Endothelial cell of umbilical vein (primary cell): ENCODE measurements around the gene KCNRG. TPM values are rescaled to one million over a fixed set of nuclear protein-coding genes. Genes with fewer than 3 reads are reported as not detected.

Experiments
- BruUV-seq: library from RNA; stranded (reverse); fragments of 400-500 nt; replicated peaks from 2 replicates; lab custom pipeline; 2021; lab: Mats Ljungman, UMichigan
- CTCF ChIA-PET: fragments of 300-600, 350-600 bp; sonication (Branson Sonifier 250); formaldehyde crosslinking; loops from one replicate; lab custom pipeline; 2021; ENCODE audit warnings: antibody characterized with exemption, inconsistent platforms; lab: Charles Lee
- POLR2A ChIA-PET: fragments of 300-600, 350-600 bp; sonication (Branson Sonifier 250); formaldehyde crosslinking; loops from one replicate; lab custom pipeline; 2021; ENCODE audit warnings: antibody characterized with exemption, inconsistent platforms; lab: Charles Lee
- DNase-seq: peaks from one replicate; pipeline ENCODE4 v3.0.0-alpha.2; 2011; ENCODE audit warnings: low read depth, low spot score
- FAIRE-seq: peaks from 2 replicates; lab custom pipeline; 2011; peaks lifted over from hg19 to GRCh38; lab: Jason Lieb, UNC
- H2AFZ ChIP-seq: 2 replicates; pipeline ENCODE4 v1.6.0; 2012; ENCODE audit warnings: low read depth, low read length, control low read depth, inconsistent platforms
- H3K27ac ChIP-seq: 2 replicates; pipeline ENCODE4 v1.5.1; 2011; ENCODE audit warnings: low read depth, mild to moderate bottlenecking, control low read depth, low read length, moderate library complexity; ENCODE audit not compliant: insufficient read depth
- H3K27me3 ChIP-seq, 2 experiments: 2 replicates each; pipeline versions ENCODE4 v1.6.0 to v1.6.1; 2011; ENCODE audit warnings: low read length in 2 of 2, mixed read lengths in 1 of 2; ENCODE audit not compliant: control insufficient read depth in 2 of 2, insufficient read depth in 2 of 2
- H3K36me3 ChIP-seq, 2 experiments: 2 replicates in 1 of 2; 3 replicates in 1 of 2; pipeline ENCODE4 v1.5.1; 2011; ENCODE audit warnings: low read length in 2 of 2, mild to moderate bottlenecking in 1 of 2, moderate library complexity in 1 of 2; ENCODE audit not compliant: control insufficient read depth in 2 of 2, insufficient read depth in 2 of 2; ENCODE audit errors: extremely low read depth in 1 of 2
- H3K4me1 ChIP-seq: 3 replicates; pipeline ENCODE4 v1.5.1; 2011; ENCODE audit warnings: mild to moderate bottlenecking, low read length; ENCODE audit not compliant: control insufficient read depth, insufficient read depth; ENCODE audit errors: extremely low read depth
- H3K4me2 ChIP-seq: 2 replicates; pipeline ENCODE4 v1.6.1; 2011; ENCODE audit warnings: low read length, control low read depth, mixed read lengths; ENCODE audit not compliant: insufficient read depth
- H3K4me3 ChIP-seq, 3 experiments: fragments of 200-600 bp in 1 of 3; sonication (generic), shearing (Covaris generic) in 1 of 3; replicated peaks in 1 of 3; 2 replicates each; pipeline ENCODE4 v1.5.1; 2011 to 2016; ENCODE audit warnings: control low read depth in 3 of 3, low read length in 3 of 3, mild to moderate bottlenecking in 2 of 3, inconsistent platforms in 1 of 3, low read depth in 1 of 3, moderate library complexity in 1 of 3; ENCODE audit not compliant: insufficient read depth in 1 of 3
- H3K79me2 ChIP-seq: 2 replicates; pipeline ENCODE4 v1.6.0; 2012; ENCODE audit warnings: low read length, inconsistent platforms; ENCODE audit not compliant: control insufficient read depth, insufficient read depth
- H3K9ac ChIP-seq: replicated peaks from 2 replicates; pipeline ENCODE3; 2011; ENCODE audit warnings: low read length, control low read depth; ENCODE audit not compliant: insufficient read depth; ENCODE audit errors: extremely low read depth
- H3K9me1 ChIP-seq: replicated peaks from 3 replicates; pipeline ENCODE4 v1.6.0; 2011; ENCODE audit warnings: mild to moderate bottlenecking, low read length; ENCODE audit not compliant: control insufficient read depth, insufficient read depth; ENCODE audit errors: extremely low read depth
- H3K9me3 ChIP-seq: replicated peaks from 2 replicates; pipeline ENCODE4 v1.5.1; 2012; ENCODE audit warnings: low read length, inconsistent platforms; ENCODE audit not compliant: control insufficient read depth, insufficient read depth
- H4K20me1 ChIP-seq: replicated peaks from 2 replicates; pipeline ENCODE3; 2011; ENCODE audit warnings: mild to moderate bottlenecking, low read length; ENCODE audit not compliant: control insufficient read depth, insufficient read depth; ENCODE audit errors: extremely low read depth
- EZH2 ChIP-seq: IDR thresholded peaks from 2 replicates; pipeline ENCODE4 v1.6.1; 2012; ENCODE audit warnings: borderline replicate concordance, low read depth, mild to moderate bottlenecking, moderate library complexity, low read length, inconsistent platforms; ENCODE audit not compliant: severe bottlenecking
- FOS ChIP-seq: IDR thresholded peaks from 2 replicates; pipeline ENCODE4 v1.6.1; 2011; ENCODE audit warnings: mild to moderate bottlenecking, low read length, moderate library complexity, borderline replicate concordance; ENCODE audit not compliant: insufficient read depth
- GATA2 ChIP-seq: IDR thresholded peaks from 2 replicates; pipeline ENCODE4 v1.7.0; 2011; ENCODE audit warnings: low read depth, mild to moderate bottlenecking, moderate library complexity, mixed read lengths, low read length; ENCODE audit not compliant: insufficient read length, insufficient read depth
- JUN ChIP-seq: IDR thresholded peaks from 2 replicates; pipeline ENCODE4 v1.6.1; 2011; ENCODE audit warnings: borderline replicate concordance, low read depth; ENCODE audit not compliant: insufficient read length, insufficient read depth
- MYC ChIP-seq: IDR thresholded peaks from one replicate; pipeline ENCODE4 v1.6.1; 2011; ENCODE audit warnings: mild to moderate bottlenecking, low read depth, low read length
- POLR2A ChIP-seq: IDR thresholded peaks from 2 replicates; pipeline ENCODE4 v1.6.1; 2012; ENCODE audit warnings: low read depth, mild to moderate bottlenecking, control low read depth, low read length
- POLR2AphosphoS5 ChIP-seq: IDR thresholded peaks from 2 replicates; pipeline ENCODE4 v1.6.1; 2012; ENCODE audit warnings: low read depth, mild to moderate bottlenecking, control low read depth, low read length, moderate library complexity; ENCODE audit not compliant: insufficient read depth
- dilution Hi-C: fragments of 300-500 bp; cut with MboI; formaldehyde crosslinking; loops from one replicate; pipeline ENCODE4 v1.15.0; 2019; ENCODE audit warnings: low sequenced_read_pairs; ENCODE audit not compliant: extremely low pct_ligation_motif_present
- intact Hi-C: fragments of 100-400 bp; cut with micrococcal nuclease; formaldehyde crosslinking; loops from one replicate; pipeline ENCODE4 v1.10.0; 2022
- polyA plus RNA-seq, 4 experiments: library from polyadenylated mRNA; depleted of rRNA in 3 of 4; stranded (reverse) in 3 of 4; unstranded in 1 of 4; fragments of >200 nt; gene quantifications; 2 replicates each; pipeline versions ENCODE4 v1.2.1 to v1.2.3, GENCODE V29; 2011 to 2012; ENCODE audit warnings: missing spikeins in 1 of 4
- total RNA-seq: library from RNA; stranded (reverse); gene quantifications from 2 replicates; pipeline ENCODE4 v1.2.3, GENCODE V29; 2021
- TF ChIP-seq, protein P1 (sequence below): IDR thresholded peaks from 2 replicates; pipeline ENCODE4 v1.6.1; 2011; ENCODE audit not compliant: insufficient read depth, insufficient read length
- TF ChIP-seq, protein P2 (sequence below), 2 donors: IDR thresholded peaks; 1 replicate in 1 of 2; 2 replicates in 1 of 2; pipeline ENCODE4 v1.5.1; 2011; ENCODE audit warnings: low read length in 2 of 2, mild to moderate bottlenecking in 2 of 2, moderate library complexity in 2 of 2, control low read depth in 1 of 2, inconsistent platforms in 1 of 2, low read depth in 1 of 2; ENCODE audit not compliant: insufficient read depth in 1 of 2; ENCODE audit errors: extremely low read depth in 1 of 2

Gene KCNRG
- total and polyA plus RNA-seq, 2 donors (not counting 3 experiments of a cell fraction or from before 2014, with no cell fraction given): 0.86 to 1.3 TPM

DNA sequence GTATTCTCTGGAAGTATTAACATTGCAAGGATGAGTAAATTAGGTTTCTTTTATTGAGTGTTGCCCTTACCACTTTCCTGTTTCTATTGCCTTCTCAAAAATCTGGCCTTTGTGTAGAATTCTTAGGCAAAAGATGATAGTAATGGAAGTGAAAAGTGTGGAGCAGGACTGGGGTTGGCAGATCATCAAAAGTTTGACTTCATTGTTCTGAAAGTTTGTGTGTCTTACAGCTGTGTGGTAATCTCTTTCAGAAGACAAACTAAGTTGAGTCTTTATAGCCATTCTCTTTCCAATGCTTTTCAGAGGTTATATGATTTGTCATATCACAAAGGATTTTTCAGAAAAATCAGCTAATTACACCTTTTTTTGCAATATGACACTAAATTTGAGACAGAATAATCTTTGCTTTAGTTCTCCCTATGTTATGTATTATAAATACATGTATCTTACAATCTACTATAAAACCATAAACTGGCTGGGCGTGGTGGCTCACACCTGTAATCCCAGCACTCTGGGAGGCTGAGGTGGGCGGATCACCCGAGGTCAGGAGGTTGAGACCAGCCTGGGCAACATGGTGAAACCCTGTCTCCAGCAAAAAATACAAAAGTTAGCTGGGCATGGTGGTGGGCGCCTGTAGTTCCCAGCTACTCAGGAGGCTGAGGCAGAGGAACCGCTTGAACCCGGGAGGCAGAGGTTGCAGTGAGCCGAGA, 8.7 kb upstream of the KCNRG start:
- Histone ChIP-seq H4K20me1 (peaks cover 6% of the 10 kb centered on the region), H3K4me1 (no peaks in the 10 kb centered on the region), H3K9me1 (no peaks in the 10 kb centered on the region), H3K27ac (no peak overlapping the region), H3K4me3 (no peak overlapping the region), H3K36me3 (peaks cover 4 to 12% of the 10 kb centered on the region in 2 experiments), H2AFZ (no peak overlapping the region), H3K9ac (no peak overlapping the region), H3K4me2 (no peak overlapping the region), H3K27me3 (no peaks in the 10 kb centered on the region), H3K9me3 (no peaks in the 10 kb centered on the region), H3K79me2 (peaks cover 65% of the 10 kb centered on the region)
- intact Hi-C loops (no loop called here), dilution Hi-C loops (no loop called here)
- no TSS peak for BruUV-seq
- DNase-seq (peak; percentile 25), FAIRE-seq (no peak)
- POLR2A ChIA-PET: interaction anchor here (0.9 kb wide), 1 partner anchor 9 kb away, joined by 3 read pairs; the partner anchor contains the start of gene TRIM13
- TF ChIP-seq, protein P1, sequence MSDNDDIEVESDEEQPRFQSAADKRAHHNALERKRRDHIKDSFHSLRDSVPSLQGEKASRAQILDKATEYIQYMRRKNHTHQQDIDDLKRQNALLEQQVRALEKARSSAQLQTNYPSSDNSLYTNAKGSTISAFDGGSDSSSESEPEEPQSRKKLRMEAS: no peak
- TF ChIP-seq, protein P2, sequence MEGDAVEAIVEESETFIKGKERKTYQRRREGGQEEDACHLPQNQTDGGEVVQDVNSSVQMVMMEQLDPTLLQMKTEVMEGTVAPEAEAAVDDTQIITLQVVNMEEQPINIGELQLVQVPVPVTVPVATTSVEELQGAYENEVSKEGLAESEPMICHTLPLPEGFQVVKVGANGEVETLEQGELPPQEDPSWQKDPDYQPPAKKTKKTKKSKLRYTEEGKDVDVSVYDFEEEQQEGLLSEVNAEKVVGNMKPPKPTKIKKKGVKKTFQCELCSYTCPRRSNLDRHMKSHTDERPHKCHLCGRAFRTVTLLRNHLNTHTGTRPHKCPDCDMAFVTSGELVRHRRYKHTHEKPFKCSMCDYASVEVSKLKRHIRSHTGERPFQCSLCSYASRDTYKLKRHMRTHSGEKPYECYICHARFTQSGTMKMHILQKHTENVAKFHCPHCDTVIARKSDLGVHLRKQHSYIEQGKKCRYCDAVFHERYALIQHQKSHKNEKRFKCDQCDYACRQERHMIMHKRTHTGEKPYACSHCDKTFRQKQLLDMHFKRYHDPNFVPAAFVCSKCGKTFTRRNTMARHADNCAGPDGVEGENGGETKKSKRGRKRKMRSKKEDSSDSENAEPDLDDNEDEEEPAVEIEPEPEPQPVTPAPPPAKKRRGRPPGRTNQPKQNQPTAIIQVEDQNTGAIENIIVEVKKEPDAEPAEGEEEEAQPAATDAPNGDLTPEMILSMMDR (IDR thresholded peaks at IDR 0.05; ENCODE audit: extremely low read depth in 1 of 2, insufficient read depth in 1 of 2, low read depth in 1 of 2, low read length in 2 of 2): no peak
- TF ChIP-seq MYC: no peak
- no peak for TF ChIP-seq EZH2
- TF ChIP-seq GATA2: no peak
- no peak for TF ChIP-seq POLR2A
- no peak for TF ChIP-seq JUN
- TF ChIP-seq POLR2AphosphoS5: no peak
- TF ChIP-seq FOS: no peak
- CTCF ChIA-PET: interaction anchor here (0.9 to 4.0 kb wide), 2 partner anchors 9 to 801 kb away, joined by 3 to 24 read pairs; partner anchors contain the start of gene TRIM13
